HG03025 (cell line): ENCODE measurements around the gene BMP6.

Experiments
- ATAC-seq: cut with Tn5 transposase; IDR thresholded peaks from one replicate; pipeline ENCODE4 v1.9.1; 2021; ENCODE audit warnings: mild to moderate bottlenecking, moderate library complexity; ENCODE audit not compliant: unreplicated experiment, low FRiP score

Gene BMP6

DNA sequence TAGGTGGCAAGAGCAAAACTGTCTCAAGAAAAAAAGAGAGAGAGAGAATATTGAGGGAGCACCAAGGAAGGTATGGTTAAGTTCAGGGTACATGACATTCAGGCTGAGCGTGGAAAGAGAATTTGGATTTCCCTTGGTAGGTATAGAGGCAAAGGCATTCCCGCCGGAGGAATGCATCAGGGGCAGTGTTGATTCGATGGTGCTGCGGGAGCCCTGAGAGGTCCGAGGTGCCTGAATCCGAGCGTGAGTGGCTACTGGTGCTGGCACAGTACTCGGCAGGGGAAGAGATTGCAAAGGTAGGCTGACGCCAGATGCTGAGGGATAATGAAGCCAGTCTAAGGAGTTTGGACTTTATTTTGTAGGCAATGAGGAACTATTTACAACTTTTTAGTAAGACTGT lies 20.0 kb downstream of the BMP6 start:
- ATAC-seq = no peak

DNA sequence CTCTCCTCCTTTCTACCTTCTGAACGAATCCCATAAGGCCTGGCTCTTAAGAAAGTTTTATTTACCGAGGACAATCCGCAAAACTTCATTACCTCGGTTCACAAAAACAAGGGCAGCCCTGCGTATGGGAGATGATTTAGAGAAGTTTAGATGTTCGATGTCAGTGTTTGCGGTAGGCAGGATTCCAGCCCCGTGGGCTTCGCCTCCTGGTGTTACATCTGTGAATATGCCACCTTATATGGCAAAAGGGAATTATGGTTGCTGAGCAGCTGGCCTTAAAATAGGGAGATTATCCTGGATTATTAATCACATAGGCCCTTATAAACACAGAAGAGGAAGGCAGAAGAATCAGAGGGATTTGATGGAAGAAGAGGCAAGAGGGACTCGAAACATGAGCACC lies 21.1 kb downstream of the BMP6 start:
- ATAC-seq = no peak

DNA sequence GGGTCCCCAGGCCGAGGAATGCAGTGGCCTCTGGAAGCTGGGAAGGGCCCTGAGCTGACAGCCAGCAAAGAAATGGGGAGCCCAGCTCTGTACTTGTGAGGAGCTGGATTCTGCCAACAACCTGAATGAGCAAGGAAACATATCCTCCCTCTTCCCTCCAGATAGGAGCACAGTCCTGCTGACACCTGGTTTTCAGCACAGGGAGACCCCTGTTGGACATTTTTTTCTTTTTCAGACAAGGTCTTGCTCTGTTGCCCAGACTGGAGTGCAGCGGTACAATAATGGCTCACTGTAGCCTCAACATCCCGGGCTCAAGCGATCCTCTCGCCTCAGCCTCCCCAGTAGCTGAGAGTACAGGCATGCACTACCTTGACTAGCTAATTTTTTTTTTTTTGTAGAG lies 21.5 kb downstream of the BMP6 start:
- ATAC-seq = no peak

DNA sequence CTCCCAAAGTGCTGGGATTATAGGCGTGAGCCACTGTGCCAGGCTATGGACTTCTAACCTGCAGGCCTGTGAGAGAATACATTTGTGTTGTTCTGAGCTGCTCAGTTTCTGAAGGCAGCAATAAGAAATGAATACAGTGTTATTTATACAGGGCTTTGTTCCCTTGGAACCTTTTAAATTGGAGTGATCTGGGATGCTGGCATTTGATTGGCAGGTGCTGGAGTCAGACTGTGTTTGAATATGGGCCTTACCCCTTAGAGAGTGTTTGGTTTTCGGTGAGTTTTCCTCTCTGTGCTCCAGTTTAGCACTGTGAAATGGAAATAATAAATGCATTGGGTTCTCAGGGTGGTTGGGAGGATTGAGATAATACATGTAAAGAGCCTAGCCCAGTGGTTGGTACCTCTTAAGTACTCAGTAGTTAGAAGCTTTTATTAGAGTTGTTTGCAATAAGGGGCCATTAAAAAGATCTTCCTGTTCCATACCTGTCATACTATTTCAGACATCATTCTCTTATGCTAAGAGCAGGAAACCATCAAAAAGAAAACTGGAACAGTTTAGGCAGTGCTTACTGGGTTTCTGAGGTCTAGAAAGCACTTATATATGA lies 22.1 kb downstream of the BMP6 start:
- ATAC-seq = no peak

DNA sequence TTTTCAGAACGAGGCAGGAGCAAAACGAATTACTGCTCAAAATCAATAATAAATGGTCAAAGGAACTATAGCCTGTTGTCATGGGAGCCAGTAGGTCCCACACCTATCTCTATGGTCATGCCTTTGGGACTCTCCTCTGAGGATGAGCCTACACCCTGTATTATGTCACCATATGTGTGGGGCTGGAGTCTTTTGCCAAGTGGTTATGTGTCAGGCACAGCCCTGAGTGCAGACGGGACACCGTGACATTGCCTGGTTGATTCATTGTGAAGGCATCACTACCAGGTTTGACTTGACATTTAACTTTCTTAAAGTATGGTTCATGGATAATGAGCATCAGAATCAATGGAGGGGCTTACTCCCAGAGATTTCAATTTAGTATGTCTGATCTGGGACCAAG lies 23.6 kb downstream of the BMP6 start:
- no peak for ATAC-seq

DNA sequence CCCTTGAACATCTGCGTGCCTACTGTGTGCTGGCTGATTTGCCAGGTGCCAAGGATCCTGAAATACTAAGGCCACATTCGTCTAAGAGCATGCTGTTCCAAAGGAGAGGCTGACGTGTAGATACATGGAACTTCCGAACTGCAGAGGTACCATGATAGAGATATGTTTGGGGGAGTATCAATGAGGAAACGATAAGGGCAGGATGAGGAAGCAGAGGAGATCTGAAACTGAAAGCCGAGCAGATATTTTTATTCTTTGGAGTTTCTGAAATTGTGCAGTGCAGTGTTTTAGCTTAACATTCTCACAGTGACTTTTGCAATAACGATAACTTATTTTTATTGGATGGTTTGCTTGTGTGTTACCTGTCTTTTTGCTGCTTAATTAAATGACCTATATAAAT lies 24.3 kb downstream of the BMP6 start:
- ATAC-seq = no peak

DNA sequence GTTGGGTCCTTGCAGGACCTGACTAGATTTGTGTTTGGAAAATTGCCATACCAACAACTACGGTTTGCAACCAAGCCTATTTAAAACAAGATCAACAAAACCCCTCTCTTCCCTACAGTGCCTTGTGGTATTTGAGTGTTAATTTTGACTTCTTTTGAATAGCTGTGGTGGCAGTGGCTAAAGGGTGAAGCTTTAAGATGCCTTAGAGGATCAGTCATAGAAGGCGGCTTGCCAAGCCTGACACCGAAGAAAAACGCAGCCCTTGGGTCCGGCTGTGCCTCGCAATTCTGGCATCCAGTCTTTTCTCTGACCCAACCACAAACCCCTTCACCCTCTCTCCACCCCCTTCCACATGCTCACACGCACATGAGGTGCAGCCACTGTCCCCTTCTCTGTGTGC lies 32.6 kb downstream of the BMP6 start:
- no peak for ATAC-seq

DNA sequence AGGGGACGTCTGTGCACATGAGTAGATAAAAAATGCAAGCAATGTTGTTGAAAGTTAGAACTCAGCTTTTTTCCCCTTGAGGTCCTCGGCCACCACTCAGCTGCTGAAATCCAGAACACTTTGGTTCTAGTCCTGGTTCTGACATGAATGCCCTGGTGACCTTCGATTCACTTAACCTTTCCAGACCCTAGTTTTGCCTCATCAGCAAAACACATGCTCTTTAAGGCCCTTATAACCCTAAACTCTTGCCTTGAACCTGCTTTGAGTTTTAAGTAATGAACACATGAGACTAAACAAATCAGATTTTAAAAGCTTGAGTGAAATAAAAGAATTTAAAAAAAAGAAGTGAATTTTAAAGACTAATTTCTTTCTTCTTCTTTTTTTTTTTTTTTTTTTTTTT lies 33.4 kb downstream of the BMP6 start:
- no peak for ATAC-seq

DNA sequence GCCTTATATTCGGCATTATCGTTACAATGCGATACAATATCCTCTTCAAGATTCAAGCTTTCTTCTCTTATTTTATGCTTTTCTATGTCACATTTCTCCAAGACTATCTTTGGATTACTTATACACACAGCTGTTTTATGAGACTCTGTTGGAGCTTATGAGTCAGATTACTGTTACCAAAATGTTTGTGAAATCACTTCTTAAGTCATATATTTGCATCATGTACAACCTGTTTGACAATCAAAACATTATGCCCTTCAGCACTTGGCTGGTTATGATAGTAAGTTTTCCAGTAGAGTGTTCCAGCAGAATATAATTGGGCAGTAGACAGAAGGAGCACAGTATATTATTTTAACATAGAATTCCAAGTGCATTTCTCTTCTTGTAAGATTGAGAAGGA lies 35.2 kb downstream of the BMP6 start:
- ATAC-seq = no peak

DNA sequence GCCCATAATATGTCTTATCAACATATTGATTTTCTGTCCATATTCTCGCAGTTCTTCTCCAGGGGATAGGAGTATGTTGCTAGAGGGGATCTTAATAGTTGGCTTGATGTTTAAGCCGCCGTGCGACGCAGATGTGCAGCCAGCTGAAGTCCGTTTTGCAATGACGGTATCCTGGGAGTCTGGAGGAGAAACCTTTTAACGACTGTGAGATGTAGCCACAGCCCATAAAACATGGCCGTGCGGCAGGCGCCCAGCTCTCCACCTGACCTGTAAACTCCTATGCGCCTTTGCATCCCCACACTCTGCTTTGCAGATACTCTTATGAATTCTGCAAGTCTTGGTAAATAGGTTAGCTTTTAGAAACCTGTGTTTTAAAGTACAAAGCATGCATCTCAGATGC lies 36.9 kb downstream of the BMP6 start:
- no peak for ATAC-seq

DNA sequence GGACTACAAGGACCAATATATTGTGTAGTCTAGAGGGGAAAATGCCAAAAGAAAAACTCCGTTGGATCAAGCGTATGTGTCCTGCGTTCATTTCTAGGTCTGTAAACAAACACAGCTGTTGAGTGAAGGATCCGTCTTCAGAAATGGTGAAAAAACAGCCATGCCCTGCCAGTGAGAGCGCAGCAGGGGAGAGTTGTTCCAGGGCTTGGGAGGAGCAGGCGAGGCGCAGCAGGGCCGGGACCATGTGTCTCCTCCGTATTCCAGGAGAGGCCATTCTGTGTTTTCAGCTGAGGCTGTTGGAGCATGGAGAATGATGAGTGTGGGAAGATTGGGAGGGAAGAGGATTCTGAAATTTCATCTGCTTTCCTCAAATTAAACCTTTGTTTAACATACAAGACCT lies 38.0 kb downstream of the BMP6 start:
- no peak for ATAC-seq

DNA sequence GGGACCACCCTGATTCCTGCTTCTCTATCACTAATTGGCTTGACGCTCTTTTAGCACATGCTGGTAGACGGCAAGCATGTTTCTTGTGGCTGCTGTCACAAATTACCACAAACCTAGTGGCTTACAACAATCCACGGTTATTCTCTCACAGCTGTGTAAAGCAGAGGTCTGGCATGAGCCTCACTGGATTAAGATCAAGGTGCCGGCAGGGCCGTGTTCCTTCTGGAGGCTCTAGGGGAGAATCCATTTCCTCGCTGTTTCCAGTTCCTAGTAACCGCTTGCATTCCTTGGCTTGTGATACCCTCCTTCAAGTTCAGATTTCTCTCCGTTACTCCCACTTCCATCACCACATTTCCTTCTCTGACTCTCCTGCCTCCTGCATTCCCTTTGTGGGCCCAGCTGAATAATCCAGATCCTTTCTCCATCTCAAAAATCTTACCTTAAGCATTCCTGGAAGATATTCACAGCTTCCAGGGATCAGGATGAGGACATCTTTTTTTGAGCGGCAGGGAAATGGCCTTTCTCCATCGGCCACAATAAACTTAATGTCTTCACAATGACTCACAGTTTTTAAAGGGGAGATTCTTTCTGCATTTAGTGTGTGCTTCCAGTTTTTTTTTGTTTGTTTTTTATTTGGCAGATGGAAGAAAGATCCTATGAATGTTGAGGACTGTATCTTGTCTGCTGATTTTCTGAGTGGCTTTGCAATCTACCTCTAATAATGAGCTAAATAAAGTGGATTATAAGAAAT lies 39.9 kb downstream of the BMP6 start:
- no peak for ATAC-seq

DNA sequence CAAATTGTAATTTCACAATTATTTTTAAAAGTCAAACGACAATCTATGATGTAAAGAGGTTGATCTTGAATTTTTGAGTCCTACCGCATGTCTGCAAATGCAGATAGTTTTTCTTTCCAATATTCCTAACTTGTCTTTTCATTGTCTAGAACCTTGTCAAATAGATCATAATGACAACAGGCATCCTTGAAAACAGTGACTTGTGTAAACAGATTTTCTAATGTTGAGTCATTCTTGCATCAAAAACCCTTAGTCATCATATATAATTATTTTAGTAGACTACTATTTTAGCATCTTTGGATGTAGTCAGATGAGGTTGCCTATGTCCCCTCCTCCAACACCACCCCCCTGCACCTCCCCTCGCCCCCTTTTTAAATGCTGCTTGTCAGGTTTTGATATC lies 43.8 kb downstream of the BMP6 start:
- no peak for ATAC-seq

DNA sequence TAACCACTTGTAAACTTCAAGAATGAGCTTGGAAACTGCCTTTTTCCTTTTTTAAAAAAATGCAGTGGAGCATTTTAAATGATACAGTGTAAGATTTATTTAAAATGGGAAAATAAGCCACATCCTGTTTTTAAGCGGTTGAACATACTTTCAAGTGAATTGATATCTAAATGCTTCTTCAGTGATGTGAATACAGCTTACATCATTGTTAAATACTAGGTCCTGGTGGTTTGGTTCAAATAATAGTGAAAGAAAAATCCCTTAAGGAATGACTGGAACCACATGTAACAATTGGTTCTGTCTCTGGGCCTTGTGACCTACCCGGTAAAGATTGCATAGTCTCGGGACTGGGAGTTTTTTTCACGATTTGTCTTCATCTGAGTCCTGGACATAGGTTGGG lies 44.2 kb downstream of the BMP6 start:
- ATAC-seq = no peak

DNA sequence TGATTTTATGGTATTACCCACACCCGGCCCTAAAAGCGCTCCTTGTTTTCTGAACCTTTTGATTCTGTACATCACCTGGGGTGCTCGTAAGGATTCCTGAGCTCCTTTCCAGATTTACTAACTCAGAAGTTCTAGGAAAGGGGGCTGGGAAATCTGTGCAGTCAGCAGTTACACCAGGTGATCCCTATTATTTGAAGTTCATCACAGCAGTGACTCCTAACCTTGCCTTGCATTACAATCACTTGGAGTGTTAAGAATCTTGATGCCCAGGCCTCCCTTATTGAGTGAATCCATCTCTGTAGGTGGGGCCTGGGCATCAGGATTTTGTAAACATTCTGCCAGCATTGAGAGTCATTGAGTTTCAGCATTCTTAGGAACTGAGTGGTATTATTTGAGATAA lies 44.7 kb downstream of the BMP6 start:
- ATAC-seq = no peak

DNA sequence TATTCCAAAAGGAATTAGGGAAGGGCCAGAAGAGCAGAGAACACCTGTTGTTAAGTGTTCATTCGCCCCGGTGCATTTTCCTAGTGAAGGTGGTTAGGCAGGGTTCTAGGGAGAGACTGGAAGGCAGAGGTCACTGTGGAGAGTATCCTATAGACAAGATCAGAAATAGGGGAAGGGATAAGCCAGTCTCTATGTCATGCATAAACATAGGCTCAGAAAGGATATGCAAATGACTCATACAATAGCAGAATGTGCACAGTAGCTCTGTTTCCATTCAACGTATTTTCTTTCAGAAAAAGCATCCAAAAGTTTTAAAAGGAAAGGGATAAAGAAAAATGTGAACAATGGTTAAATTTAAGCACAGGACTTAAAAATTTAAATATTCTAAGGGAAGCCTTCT lies 47.4 kb downstream of the BMP6 start:
- ATAC-seq = no peak

DNA sequence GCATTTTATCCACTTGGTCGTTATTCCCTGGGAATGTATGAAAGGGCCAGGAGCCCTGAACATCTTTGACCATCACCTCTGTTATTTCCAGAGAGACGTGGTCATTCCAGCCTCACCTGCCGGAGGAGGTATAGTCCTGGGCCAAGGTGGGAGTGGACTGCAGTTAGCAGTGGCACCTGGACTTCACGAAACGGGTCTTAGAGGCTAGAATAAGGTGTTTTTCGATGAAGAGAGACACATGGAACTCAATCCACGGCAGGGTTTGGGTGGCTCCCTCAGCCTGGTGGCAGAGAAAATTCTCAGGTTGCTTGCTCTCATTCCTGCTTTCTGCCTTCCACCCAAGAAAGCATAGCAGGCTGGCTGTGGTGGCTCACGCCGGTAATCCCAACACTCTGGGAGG lies 48.0 kb downstream of the BMP6 start:
- no peak for ATAC-seq

DNA sequence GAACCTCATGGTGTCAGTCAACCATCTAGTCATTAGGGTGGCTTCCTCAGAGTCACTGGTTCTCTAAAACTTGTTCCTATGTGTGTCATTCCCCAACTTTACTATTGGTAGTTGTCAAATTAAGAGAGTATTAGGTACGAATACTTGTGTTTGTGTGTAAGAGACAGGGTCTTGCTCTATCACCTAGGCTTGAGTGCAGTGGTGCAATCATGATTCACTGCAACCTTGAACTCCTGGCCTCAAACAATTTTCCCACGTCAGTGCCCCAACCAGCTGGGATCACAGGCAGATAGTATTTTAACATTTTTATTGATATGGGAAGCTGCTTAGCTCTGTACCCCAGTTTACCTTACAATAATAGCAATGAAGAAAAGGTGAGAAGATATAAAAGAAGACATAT lies 50.6 kb downstream of the BMP6 start:
- no peak for ATAC-seq

DNA sequence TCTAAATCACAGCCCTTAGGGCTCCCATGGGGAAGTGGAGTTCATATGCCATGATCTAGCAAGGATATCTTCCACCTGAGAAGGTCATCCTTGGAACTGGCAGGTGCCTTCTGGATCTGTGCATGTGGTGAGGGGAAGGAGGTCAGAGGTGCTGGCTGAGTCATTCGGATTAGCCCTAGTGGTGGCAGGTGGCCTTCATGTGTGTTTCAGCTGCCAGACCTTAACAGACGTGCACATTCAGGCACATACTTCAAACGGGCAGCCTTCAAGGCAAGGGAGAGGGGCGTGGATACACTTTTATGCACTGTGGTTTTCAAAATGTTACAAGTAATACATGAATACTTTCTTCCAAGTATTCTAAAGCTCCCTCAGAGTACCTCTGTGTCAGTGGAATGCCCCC lies 51.2 kb downstream of the BMP6 start:
- no peak for ATAC-seq

DNA sequence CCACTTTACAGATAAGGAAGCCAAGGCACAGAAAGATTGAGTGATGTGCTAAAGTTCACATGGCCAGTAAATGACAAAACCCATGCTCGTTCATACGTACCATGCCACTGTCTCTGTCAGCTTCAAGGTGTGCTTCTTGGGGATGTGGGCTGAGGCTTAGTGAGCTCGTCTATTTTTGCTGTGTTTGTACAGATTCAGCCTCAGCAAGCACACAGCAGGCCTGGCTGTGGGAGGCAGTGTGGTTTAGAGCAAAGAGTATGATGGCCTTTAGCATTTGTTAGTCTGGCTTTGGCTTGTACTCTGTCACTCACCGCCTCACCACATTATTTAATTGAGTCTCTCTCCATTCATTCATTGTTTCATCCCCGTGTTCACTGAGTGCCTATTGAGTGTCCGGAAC lies 55.3 kb downstream of the BMP6 start:
- no peak for ATAC-seq

DNA sequence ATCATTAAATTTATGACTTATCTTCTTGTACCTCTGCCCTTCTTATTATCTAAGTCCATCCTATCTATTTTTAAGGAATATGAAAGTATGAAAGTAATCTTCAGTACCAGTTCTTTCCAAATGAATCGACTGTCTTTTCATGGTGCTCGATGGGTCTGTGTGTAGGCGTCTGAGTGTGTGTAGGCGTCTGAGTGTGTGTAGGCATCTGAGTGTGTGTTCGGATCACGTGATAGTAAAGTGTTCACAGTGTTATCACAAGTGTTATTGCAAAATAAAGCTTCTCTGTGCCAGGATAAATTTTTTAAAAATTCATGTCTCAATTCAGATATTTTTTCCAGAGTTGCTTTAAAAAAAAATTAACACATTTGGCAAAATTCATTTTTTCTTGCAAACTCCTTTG lies 58.3 kb downstream of the BMP6 start:
- no peak for ATAC-seq

DNA sequence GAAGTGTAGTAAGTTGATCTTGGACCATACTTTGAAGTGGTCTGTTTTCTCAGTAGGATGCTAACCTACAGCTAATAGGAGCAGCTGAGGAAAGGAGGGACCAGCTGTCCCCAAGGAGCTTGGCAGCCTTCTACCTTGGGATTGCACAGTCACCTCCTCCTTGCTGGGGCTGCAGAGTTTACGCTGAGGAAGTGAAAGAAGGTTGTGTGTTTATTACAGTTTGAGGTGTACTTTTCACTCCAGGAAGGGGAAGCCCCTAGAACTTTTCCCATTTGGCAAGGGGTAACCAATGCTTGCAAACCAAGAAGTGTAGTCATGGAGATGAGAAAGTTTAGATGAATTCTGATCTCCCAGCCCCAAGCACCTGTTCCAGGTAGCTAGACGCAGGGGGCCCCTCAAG lies 58.8 kb downstream of the BMP6 start:
- peak; percentile 77 for ATAC-seq
